MCF 10A (cell line): ENCODE results near the gene SAG. TPM values are rescaled to one million over a fixed set of nuclear protein-coding genes. Genes with fewer than 3 reads are reported as not detected.

Experiments used
- BruUV-seq: library from RNA; stranded (reverse); fragments of 400-500 nt; replicated peaks from 2 replicates; lab custom pipeline; 2021; lab: Mats Ljungman, UMichigan
- CTCF ChIA-PET: fragments of 300-600 bp; sonication (Branson Sonifier 250); formaldehyde crosslinking; extraction: SDS; loops from one replicate; lab custom pipeline; 2021; ENCODE audit warnings: antibody characterized with exemption, inconsistent platforms; lab: Yijun Ruan, JAX
- POLR2A ChIA-PET: fragments of 300-600, 350-650 bp; sonication (Branson Sonifier 250); formaldehyde crosslinking; extraction: SDS; loops from one replicate; lab custom pipeline; 2020; ENCODE audit warnings: antibody characterized with exemption, inconsistent platforms; lab: Yijun Ruan, JAX
- DNase-seq: peaks from one replicate; pipeline ENCODE4 v3.0.0-alpha.2; 2018; ENCODE audit not compliant: unreplicated experiment
- H3K27ac Mint-ChIP-seq: one replicate; pipeline ENCODE4 v1.8.0; 2022; ENCODE audit warnings: mild to moderate bottlenecking, low read depth, mixed read lengths; ENCODE audit not compliant: unreplicated experiment
- H3K27me3 Mint-ChIP-seq: one replicate; pipeline ENCODE4 v1.8.0; 2022; ENCODE audit warnings: mixed read lengths; ENCODE audit not compliant: insufficient read depth, unreplicated experiment
- H3K36me3 Mint-ChIP-seq: one replicate; pipeline ENCODE4 v1.8.0; 2022; ENCODE audit warnings: mild to moderate bottlenecking, moderate library complexity, mixed read lengths; ENCODE audit not compliant: insufficient read depth, unreplicated experiment
- H3K4me1 Mint-ChIP-seq: one replicate; pipeline ENCODE4 v1.8.0; 2022; ENCODE audit warnings: mixed read lengths; ENCODE audit not compliant: insufficient read depth, unreplicated experiment
- H3K4me3 Mint-ChIP-seq: one replicate; pipeline ENCODE4 v1.8.0; 2022; ENCODE audit warnings: mild to moderate bottlenecking, moderate library complexity, mixed read lengths; ENCODE audit not compliant: unreplicated experiment
- H3K9me3 Mint-ChIP-seq: one replicate; pipeline ENCODE4 v1.8.0; 2022; ENCODE audit warnings: mixed read lengths; ENCODE audit not compliant: unreplicated experiment
- intact Hi-C: fragments of 100-400 bp; cut with micrococcal nuclease; formaldehyde crosslinking; loops from 2 replicates; pipeline ENCODE4 v1.14.1; 2022
- total RNA-seq: library from RNA; stranded (reverse); gene quantifications from 2 replicates; pipeline ENCODE4 v1.2.3, GENCODE V29; 2022
- TF ChIP-seq, protein P1 (sequence below): fragments of 200-600 bp; IDR thresholded peaks from one replicate; pipeline ENCODE4 v1.8.0; 2022; ENCODE audit warnings: antibody characterized with exemption, mild to moderate bottlenecking; ENCODE audit not compliant: unreplicated experiment

SAG gene
- total RNA-seq, 1 experiment from 2014 or later, result not detected

DNA sequence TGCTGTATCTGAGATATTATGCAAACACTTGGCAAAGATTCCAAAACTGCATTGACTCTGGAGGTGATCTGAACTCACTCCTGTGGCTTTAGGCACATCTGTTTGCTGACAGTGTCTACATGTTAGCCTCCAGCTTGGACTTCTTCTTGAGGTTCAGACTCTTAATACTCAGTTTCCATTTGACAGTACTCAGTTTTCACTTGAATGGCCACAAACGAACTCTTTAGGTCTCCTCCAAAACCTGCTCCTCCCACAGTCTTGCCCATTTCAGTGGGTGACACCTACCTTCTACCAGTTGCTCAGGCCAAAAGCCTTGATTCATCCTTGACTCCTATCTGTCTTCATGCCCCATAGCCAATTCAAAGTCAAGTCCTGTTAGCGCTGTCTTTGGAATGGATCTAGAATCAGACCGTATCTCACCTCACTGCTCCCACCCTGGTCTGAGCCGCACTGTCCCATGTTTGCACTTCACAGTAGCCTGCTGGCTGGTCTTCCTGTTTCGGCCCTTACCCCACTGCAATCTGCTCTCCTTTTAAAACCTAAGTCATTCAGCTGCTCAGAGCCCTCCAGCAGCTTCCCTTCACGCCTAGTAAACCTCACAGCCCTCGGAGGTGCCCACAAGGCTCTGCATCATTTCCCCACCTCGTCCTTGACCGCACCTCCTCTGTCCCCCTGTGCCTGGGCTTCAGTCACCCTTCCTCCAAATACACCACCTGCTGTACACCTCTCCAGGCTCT lies 45.6 kb upstream of the SAG start:
- Mint-ChIP-seq H3K27me3 (no peaks in the 10 kb centered on the region), H3K4me3 (no peak overlapping the region), H3K36me3 (peaks cover 79% of the 10 kb centered on the region), H3K9me3 (no peaks in the 10 kb centered on the region), H3K27ac (peak overlapping the region; percentile 14), H3K4me1 (no peaks in the 10 kb centered on the region)
- CTCF ChIA-PET, result interaction anchor here (0.6 to 2.0 kb wide), 5 partner anchors 10 to 655 kb away, joined by 3 to 10 read pairs (median 4); partner anchors contain the start of genes ATG16L1 and TRPM8
- TF ChIP-seq, protein P1, sequence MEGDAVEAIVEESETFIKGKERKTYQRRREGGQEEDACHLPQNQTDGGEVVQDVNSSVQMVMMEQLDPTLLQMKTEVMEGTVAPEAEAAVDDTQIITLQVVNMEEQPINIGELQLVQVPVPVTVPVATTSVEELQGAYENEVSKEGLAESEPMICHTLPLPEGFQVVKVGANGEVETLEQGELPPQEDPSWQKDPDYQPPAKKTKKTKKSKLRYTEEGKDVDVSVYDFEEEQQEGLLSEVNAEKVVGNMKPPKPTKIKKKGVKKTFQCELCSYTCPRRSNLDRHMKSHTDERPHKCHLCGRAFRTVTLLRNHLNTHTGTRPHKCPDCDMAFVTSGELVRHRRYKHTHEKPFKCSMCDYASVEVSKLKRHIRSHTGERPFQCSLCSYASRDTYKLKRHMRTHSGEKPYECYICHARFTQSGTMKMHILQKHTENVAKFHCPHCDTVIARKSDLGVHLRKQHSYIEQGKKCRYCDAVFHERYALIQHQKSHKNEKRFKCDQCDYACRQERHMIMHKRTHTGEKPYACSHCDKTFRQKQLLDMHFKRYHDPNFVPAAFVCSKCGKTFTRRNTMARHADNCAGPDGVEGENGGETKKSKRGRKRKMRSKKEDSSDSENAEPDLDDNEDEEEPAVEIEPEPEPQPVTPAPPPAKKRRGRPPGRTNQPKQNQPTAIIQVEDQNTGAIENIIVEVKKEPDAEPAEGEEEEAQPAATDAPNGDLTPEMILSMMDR, result no peak
- intact Hi-C loops, result no loop called here
- BruUV-seq, result no TSS peak
- POLR2A ChIA-PET, result interaction anchor here (1.1 kb wide), 1 partner anchor 10 kb away, joined by 3 read pairs; the partner anchor contains the start of gene ATG16L1
- DNase-seq, result no peak

DNA sequence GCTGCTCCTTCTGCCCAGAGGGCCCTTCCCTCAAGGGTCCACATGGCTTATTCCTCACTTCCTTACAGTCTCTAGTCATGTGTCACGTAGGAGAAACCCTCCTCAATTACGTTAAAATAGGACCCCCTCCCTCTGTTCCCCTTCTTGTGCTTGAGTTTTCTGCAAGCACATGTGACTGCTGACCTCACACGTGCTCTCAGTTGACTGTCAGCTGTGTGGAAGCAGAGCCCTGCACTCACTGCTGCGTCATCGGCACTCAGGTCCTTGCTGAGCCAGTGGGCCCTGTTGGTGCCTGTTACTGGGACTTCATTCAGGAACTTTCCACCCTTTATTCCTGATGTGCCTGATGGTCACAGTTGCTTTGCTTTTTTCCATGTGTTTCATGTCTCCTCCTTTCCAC lies 45.1 kb upstream of the SAG start:
- ChIA-PET CTCF (interaction anchor here (0.6 to 2.0 kb wide), 4 partner anchors 9 to 408 kb away, joined by 3 to 10 read pairs (median 4); partner anchors contain the start of gene ATG16L1), POLR2A (interaction anchor here (0.7 kb wide), 1 partner anchor 51 kb away, joined by 3 read pairs; no protein-coding TSS in a partner anchor)
- Mint-ChIP-seq H3K27ac (no peak overlapping the region), H3K9me3 (no peaks in the 10 kb centered on the region), H3K4me3 (no peak overlapping the region), H3K27me3 (no peaks in the 10 kb centered on the region), H3K4me1 (no peaks in the 10 kb centered on the region), H3K36me3 (peaks cover 79% of the 10 kb centered on the region)
- no TSS peak for BruUV-seq
- TF ChIP-seq, protein P1, result no peak
- no peak for DNase-seq
- intact Hi-C loops, result no loop called here

DNA sequence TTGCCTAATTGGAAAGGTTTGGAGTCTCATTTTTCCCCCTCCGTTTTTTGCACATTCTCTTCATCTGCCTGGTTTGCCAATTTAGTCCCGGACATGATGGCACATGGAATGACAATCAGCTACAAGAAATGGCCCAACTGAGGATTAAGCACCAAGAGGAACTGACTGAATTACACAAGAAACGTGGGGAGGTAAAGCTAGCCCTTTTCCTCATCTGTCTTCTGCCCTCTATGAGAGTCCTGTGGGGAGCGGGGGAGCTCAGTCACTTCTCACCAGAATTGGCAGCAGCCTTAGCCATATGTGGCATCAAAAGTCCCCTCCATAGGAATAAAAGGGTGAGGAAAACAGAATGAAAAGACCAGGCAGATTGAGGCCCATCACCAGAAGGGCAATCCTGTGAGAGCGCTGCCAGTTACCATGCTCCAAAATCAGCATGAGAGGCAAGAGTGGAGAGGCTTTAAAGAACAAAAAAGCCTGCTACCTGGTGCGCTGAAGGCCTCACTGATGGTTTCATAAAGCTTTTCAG lies 44.5 kb upstream of the SAG start:
- H3K36me3 Mint-ChIP-seq, result peaks cover 81% of the 10 kb centered on the region
- TF ChIP-seq, protein P1, result no peak
- ChIA-PET POLR2A (interaction anchor here (0.7 to 0.9 kb wide), 3 partner anchors 12 to 149 kb away, joined by 3 read pairs; partner anchors contain the start of gene ATG16L1), CTCF (interaction anchor here (0.6 to 1.2 kb wide), 3 partner anchors 9 to 444 kb away, joined by 3 to 4 read pairs (median 3); no protein-coding TSS in a partner anchor)
- intact Hi-C loops, result no loop called here
- no TSS peak for BruUV-seq
- no peak for DNase-seq
- H3K4me1 Mint-ChIP-seq, result no peaks in the 10 kb centered on the region
- H3K9me3 Mint-ChIP-seq, result no peaks in the 10 kb centered on the region
- no peak overlapping the region for H3K4me3 Mint-ChIP-seq
- H3K27me3 Mint-ChIP-seq, result no peaks in the 10 kb centered on the region
- H3K27ac Mint-ChIP-seq, result no peak overlapping the region

- Mint-ChIP-seq H3K36me3 (peaks cover 88% of the 10 kb centered on the region), H3K27ac (no peak overlapping the region), H3K9me3 (no peaks in the 10 kb centered on the region), H3K4me3 (no peak overlapping the region), H3K27me3 (no peaks in the 10 kb centered on the region), H3K4me1 (no peaks in the 10 kb centered on the region)
- POLR2A ChIA-PET, result no interaction called here
- DNase-seq, result no peak
- no TSS peak for BruUV-seq
- intact Hi-C loops, result no loop called here
- TF ChIP-seq, protein P1, result no peak
- CTCF ChIA-PET, result interaction anchor here (0.5 to 1.0 kb wide), 3 partner anchors 13 to 216 kb away, joined by 3 read pairs; no protein-coding TSS in a partner anchor
Measured at GRCh38 chr2:233264667-233265066, 42.9 kb upstream of the SAG start.
